Measurements from ENCODE around the gene TOMM20.

DNA sequence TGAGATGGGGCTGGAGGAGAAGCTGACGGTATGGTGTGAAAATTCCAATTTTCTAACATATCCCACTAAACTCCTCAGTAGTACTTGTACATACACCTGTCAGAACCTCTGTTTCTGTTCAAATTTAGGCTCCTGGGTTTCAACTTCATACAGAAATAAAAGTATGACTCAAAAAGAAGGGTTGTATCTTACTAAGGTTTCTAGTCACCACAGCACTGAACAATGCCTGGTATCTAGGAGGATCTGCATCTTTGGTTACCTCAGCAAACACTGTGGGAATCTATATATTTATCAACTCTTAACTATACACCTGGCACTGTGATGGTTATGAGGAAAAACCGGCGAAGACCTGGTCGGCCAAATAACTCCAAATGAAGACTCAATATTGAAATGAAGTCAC, 18.6 kb upstream of the TOMM20 start:
- TF ChIP-seq, protein P1, sequence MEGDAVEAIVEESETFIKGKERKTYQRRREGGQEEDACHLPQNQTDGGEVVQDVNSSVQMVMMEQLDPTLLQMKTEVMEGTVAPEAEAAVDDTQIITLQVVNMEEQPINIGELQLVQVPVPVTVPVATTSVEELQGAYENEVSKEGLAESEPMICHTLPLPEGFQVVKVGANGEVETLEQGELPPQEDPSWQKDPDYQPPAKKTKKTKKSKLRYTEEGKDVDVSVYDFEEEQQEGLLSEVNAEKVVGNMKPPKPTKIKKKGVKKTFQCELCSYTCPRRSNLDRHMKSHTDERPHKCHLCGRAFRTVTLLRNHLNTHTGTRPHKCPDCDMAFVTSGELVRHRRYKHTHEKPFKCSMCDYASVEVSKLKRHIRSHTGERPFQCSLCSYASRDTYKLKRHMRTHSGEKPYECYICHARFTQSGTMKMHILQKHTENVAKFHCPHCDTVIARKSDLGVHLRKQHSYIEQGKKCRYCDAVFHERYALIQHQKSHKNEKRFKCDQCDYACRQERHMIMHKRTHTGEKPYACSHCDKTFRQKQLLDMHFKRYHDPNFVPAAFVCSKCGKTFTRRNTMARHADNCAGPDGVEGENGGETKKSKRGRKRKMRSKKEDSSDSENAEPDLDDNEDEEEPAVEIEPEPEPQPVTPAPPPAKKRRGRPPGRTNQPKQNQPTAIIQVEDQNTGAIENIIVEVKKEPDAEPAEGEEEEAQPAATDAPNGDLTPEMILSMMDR (IDR thresholded peaks at IDR 0.05), result no peak
- TF ChIP-seq POLR2AphosphoS5 (IDR thresholded peaks at IDR 0.05), result no peak
- TF ChIP-seq POLR2A (IDR thresholded peaks at IDR 0.05), result no peak

Measured in breast epithelium (tissue), 3 donors.